Endothelial cell of umbilical vein (primary cell): ENCODE measurements around the gene CMTM3. TPM values are rescaled to one million over a fixed set of nuclear protein-coding genes. Genes with fewer than 3 reads are reported as not detected.

Experiments used
- BruUV-seq: library from RNA; stranded (reverse); fragments of 400-500 nt; replicated peaks from 2 replicates; lab custom pipeline; 2021; lab: Mats Ljungman, UMichigan
- CTCF ChIA-PET: fragments of 300-600, 350-600 bp; sonication (Branson Sonifier 250); formaldehyde crosslinking; loops from one replicate; lab custom pipeline; 2021; ENCODE audit warnings: antibody characterized with exemption, inconsistent platforms; lab: Charles Lee
- POLR2A ChIA-PET: fragments of 300-600, 350-600 bp; sonication (Branson Sonifier 250); formaldehyde crosslinking; loops from one replicate; lab custom pipeline; 2021; ENCODE audit warnings: antibody characterized with exemption, inconsistent platforms; lab: Charles Lee
- DNase-seq: peaks from one replicate; pipeline ENCODE4 v3.0.0-alpha.2; 2011; ENCODE audit warnings: low read depth, low spot score
- FAIRE-seq: peaks from 2 replicates; lab custom pipeline; 2011; peaks lifted over from hg19 to GRCh38; lab: Jason Lieb, UNC
- H2AFZ ChIP-seq: 2 replicates; pipeline ENCODE4 v1.6.0; 2012; ENCODE audit warnings: low read depth, low read length, control low read depth, inconsistent platforms
- H3K27ac ChIP-seq: 2 replicates; pipeline ENCODE4 v1.5.1; 2011; ENCODE audit warnings: low read depth, mild to moderate bottlenecking, control low read depth, low read length, moderate library complexity; ENCODE audit not compliant: insufficient read depth
- H3K27me3 ChIP-seq, 2 experiments: 2 replicates each; pipeline versions ENCODE4 v1.6.0 to v1.6.1; 2011; ENCODE audit warnings: low read length in 2 of 2, mixed read lengths in 1 of 2; ENCODE audit not compliant: control insufficient read depth in 2 of 2, insufficient read depth in 2 of 2
- H3K36me3 ChIP-seq, 2 experiments: 2 replicates in 1 of 2; 3 replicates in 1 of 2; pipeline ENCODE4 v1.5.1; 2011; ENCODE audit warnings: low read length in 2 of 2, mild to moderate bottlenecking in 1 of 2, moderate library complexity in 1 of 2; ENCODE audit not compliant: control insufficient read depth in 2 of 2, insufficient read depth in 2 of 2; ENCODE audit errors: extremely low read depth in 1 of 2
- H3K4me1 ChIP-seq: 3 replicates; pipeline ENCODE4 v1.5.1; 2011; ENCODE audit warnings: mild to moderate bottlenecking, low read length; ENCODE audit not compliant: control insufficient read depth, insufficient read depth; ENCODE audit errors: extremely low read depth
- H3K4me2 ChIP-seq: 2 replicates; pipeline ENCODE4 v1.6.1; 2011; ENCODE audit warnings: low read length, control low read depth, mixed read lengths; ENCODE audit not compliant: insufficient read depth
- H3K4me3 ChIP-seq, 3 experiments: fragments of 200-600 bp in 1 of 3; sonication (generic), shearing (Covaris generic) in 1 of 3; replicated peaks in 1 of 3; 2 replicates each; pipeline ENCODE4 v1.5.1; 2011 to 2016; ENCODE audit warnings: control low read depth in 3 of 3, low read length in 3 of 3, mild to moderate bottlenecking in 2 of 3, inconsistent platforms in 1 of 3, low read depth in 1 of 3, moderate library complexity in 1 of 3; ENCODE audit not compliant: insufficient read depth in 1 of 3
- H3K79me2 ChIP-seq: 2 replicates; pipeline ENCODE4 v1.6.0; 2012; ENCODE audit warnings: low read length, inconsistent platforms; ENCODE audit not compliant: control insufficient read depth, insufficient read depth
- H3K9ac ChIP-seq: replicated peaks from 2 replicates; pipeline ENCODE3; 2011; ENCODE audit warnings: low read length, control low read depth; ENCODE audit not compliant: insufficient read depth; ENCODE audit errors: extremely low read depth
- H3K9me1 ChIP-seq: replicated peaks from 3 replicates; pipeline ENCODE4 v1.6.0; 2011; ENCODE audit warnings: mild to moderate bottlenecking, low read length; ENCODE audit not compliant: control insufficient read depth, insufficient read depth; ENCODE audit errors: extremely low read depth
- H3K9me3 ChIP-seq: replicated peaks from 2 replicates; pipeline ENCODE4 v1.5.1; 2012; ENCODE audit warnings: low read length, inconsistent platforms; ENCODE audit not compliant: control insufficient read depth, insufficient read depth
- H4K20me1 ChIP-seq: replicated peaks from 2 replicates; pipeline ENCODE3; 2011; ENCODE audit warnings: mild to moderate bottlenecking, low read length; ENCODE audit not compliant: control insufficient read depth, insufficient read depth; ENCODE audit errors: extremely low read depth
- EZH2 ChIP-seq: IDR thresholded peaks from 2 replicates; pipeline ENCODE4 v1.6.1; 2012; ENCODE audit warnings: borderline replicate concordance, low read depth, mild to moderate bottlenecking, moderate library complexity, low read length, inconsistent platforms; ENCODE audit not compliant: severe bottlenecking
- FOS ChIP-seq: IDR thresholded peaks from 2 replicates; pipeline ENCODE4 v1.6.1; 2011; ENCODE audit warnings: mild to moderate bottlenecking, low read length, moderate library complexity, borderline replicate concordance; ENCODE audit not compliant: insufficient read depth
- GATA2 ChIP-seq: IDR thresholded peaks from 2 replicates; pipeline ENCODE4 v1.7.0; 2011; ENCODE audit warnings: low read depth, mild to moderate bottlenecking, moderate library complexity, mixed read lengths, low read length; ENCODE audit not compliant: insufficient read length, insufficient read depth
- JUN ChIP-seq: IDR thresholded peaks from 2 replicates; pipeline ENCODE4 v1.6.1; 2011; ENCODE audit warnings: borderline replicate concordance, low read depth; ENCODE audit not compliant: insufficient read length, insufficient read depth
- MAX ChIP-seq: IDR thresholded peaks from 2 replicates; pipeline ENCODE4 v1.6.1; 2011; ENCODE audit not compliant: insufficient read depth, insufficient read length
- MYC ChIP-seq: IDR thresholded peaks from one replicate; pipeline ENCODE4 v1.6.1; 2011; ENCODE audit warnings: mild to moderate bottlenecking, low read depth, low read length
- POLR2A ChIP-seq: IDR thresholded peaks from 2 replicates; pipeline ENCODE4 v1.6.1; 2012; ENCODE audit warnings: low read depth, mild to moderate bottlenecking, control low read depth, low read length
- POLR2AphosphoS5 ChIP-seq: IDR thresholded peaks from 2 replicates; pipeline ENCODE4 v1.6.1; 2012; ENCODE audit warnings: low read depth, mild to moderate bottlenecking, control low read depth, low read length, moderate library complexity; ENCODE audit not compliant: insufficient read depth
- dilution Hi-C: fragments of 300-500 bp; cut with MboI; formaldehyde crosslinking; loops from one replicate; pipeline ENCODE4 v1.15.0; 2019; ENCODE audit warnings: low sequenced_read_pairs; ENCODE audit not compliant: extremely low pct_ligation_motif_present
- intact Hi-C: fragments of 100-400 bp; cut with micrococcal nuclease; formaldehyde crosslinking; loops from one replicate; pipeline ENCODE4 v1.10.0; 2022
- polyA plus RNA-seq, 4 experiments: library from polyadenylated mRNA; depleted of rRNA in 3 of 4; stranded (reverse) in 3 of 4; unstranded in 1 of 4; fragments of >200 nt; gene quantifications; 2 replicates each; pipeline versions ENCODE4 v1.2.1 to v1.2.3, GENCODE V29; 2011 to 2012; ENCODE audit warnings: missing spikeins in 1 of 4
- total RNA-seq: library from RNA; stranded (reverse); gene quantifications from 2 replicates; pipeline ENCODE4 v1.2.3, GENCODE V29; 2021
- TF ChIP-seq, protein P1 (sequence below), 2 donors: IDR thresholded peaks; 1 replicate in 1 of 2; 2 replicates in 1 of 2; pipeline ENCODE4 v1.5.1; 2011; ENCODE audit warnings: low read length in 2 of 2, mild to moderate bottlenecking in 2 of 2, moderate library complexity in 2 of 2, control low read depth in 1 of 2, inconsistent platforms in 1 of 2, low read depth in 1 of 2; ENCODE audit not compliant: insufficient read depth in 1 of 2; ENCODE audit errors: extremely low read depth in 1 of 2

The CMTM3 gene
- total and polyA plus RNA-seq, 2 donors (not counting 3 experiments of a cell fraction or from before 2014, with no cell fraction given) = 83.6 to 86.2 TPM

GRCh38 chr16:66660422-66661209, 56.1 kb downstream of the CMTM3 start:
- Histone ChIP-seq H3K27me3 (no peaks in the 10 kb centered on the region), H3K4me3 (no peak overlapping the region), H3K9me1 (no peaks in the 10 kb centered on the region), H3K27ac (peak overlapping the region; percentile 49), H4K20me1 (no peaks in the 10 kb centered on the region), H3K9me3 (no peaks in the 10 kb centered on the region), H2AFZ (no peak overlapping the region), H3K79me2 (no peaks in the 10 kb centered on the region), H3K4me2 (peak overlapping the region; percentile 5), H3K36me3 (no peaks in the 10 kb centered on the region), H3K9ac (peak overlapping the region; percentile 10), H3K4me1 (peaks cover 25% of the 10 kb centered on the region)
- no TSS peak for BruUV-seq
- no peak for TF ChIP-seq JUN
- TF ChIP-seq EZH2 = no peak
- no peak for TF ChIP-seq GATA2
- peak; percentile 54 for TF ChIP-seq POLR2AphosphoS5
- TF ChIP-seq MAX = no peak
- TF ChIP-seq MYC = no peak
- TF ChIP-seq, protein P1, sequence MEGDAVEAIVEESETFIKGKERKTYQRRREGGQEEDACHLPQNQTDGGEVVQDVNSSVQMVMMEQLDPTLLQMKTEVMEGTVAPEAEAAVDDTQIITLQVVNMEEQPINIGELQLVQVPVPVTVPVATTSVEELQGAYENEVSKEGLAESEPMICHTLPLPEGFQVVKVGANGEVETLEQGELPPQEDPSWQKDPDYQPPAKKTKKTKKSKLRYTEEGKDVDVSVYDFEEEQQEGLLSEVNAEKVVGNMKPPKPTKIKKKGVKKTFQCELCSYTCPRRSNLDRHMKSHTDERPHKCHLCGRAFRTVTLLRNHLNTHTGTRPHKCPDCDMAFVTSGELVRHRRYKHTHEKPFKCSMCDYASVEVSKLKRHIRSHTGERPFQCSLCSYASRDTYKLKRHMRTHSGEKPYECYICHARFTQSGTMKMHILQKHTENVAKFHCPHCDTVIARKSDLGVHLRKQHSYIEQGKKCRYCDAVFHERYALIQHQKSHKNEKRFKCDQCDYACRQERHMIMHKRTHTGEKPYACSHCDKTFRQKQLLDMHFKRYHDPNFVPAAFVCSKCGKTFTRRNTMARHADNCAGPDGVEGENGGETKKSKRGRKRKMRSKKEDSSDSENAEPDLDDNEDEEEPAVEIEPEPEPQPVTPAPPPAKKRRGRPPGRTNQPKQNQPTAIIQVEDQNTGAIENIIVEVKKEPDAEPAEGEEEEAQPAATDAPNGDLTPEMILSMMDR (IDR thresholded peaks at IDR 0.05; ENCODE audit: extremely low read depth in 1 of 2, insufficient read depth in 1 of 2, low read depth in 1 of 2, low read length in 2 of 2) = peak in 1 of 2 donors; percentile 25
- peak; percentile 6 for TF ChIP-seq FOS
- TF ChIP-seq POLR2A = no peak
- intact Hi-C loops (loop anchor here (2.0 to 5.0 kb wide), 3 partner anchors 36 to 82 kb away; partner anchors contain the start of gene CMTM4), dilution Hi-C loops (no loop called here)
- POLR2A ChIA-PET = interaction anchor here (1.6 kb wide), 1 partner anchor 9 kb away, joined by 6 read pairs; no protein-coding TSS in a partner anchor
- DNase-seq = peak; percentile 90
- FAIRE-seq = peak; percentile 85
- CTCF ChIA-PET = interaction anchor here (0.6 to 4.7 kb wide), 23 partner anchors 9 to 254 kb away, joined by 3 to 120 read pairs (median 4); partner anchors contain the start of genes CMTM4 and NAE1
